Measurements from ENCODE around the gene ZFYVE26.
"Not testable (repeated sequence)": the region's sequence is repeated elsewhere in the genome, so short reads cannot be mapped to it uniquely, and the experiment has no call there.

Gene ZFYVE26

GRCh38 chr14:67725171-67725570 lies 91.2 kb downstream of the ZFYVE26 start:
- DNase-seq (ENCODE audit: low read depth), result no peak
- no peak for TF ChIP-seq POLR2A (IDR thresholded peaks at IDR 0.05; ENCODE audit: extremely low read depth, insufficient read length)
- TF ChIP-seq MYC (IDR thresholded peaks at IDR 0.05; ENCODE audit: low read depth, low read length), result no peak
- TF ChIP-seq, protein P1, sequence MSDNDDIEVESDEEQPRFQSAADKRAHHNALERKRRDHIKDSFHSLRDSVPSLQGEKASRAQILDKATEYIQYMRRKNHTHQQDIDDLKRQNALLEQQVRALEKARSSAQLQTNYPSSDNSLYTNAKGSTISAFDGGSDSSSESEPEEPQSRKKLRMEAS (IDR thresholded peaks at IDR 0.05; ENCODE audit: low read depth, low read length), result no peak
- no peak for TF ChIP-seq CTCF (IDR thresholded peaks at IDR 0.05; ENCODE audit: low read depth, low read length)

GRCh38 chr14:67722293-67722692 lies 94.1 kb downstream of the ZFYVE26 start:
- no peak for DNase-seq (ENCODE audit: low read depth)
- no peak overlapping the region for H3K4me3 ChIP-seq (ENCODE audit: low read depth, low read length)
- TF ChIP-seq MYC (IDR thresholded peaks at IDR 0.05; ENCODE audit: low read depth, low read length), result no peak
- no peak for TF ChIP-seq POLR2A (IDR thresholded peaks at IDR 0.05; ENCODE audit: extremely low read depth, insufficient read length)
- TF ChIP-seq, protein P1 (IDR thresholded peaks at IDR 0.05; ENCODE audit: low read depth, low read length), result no peak
- no peak for TF ChIP-seq CTCF (IDR thresholded peaks at IDR 0.05; ENCODE audit: low read depth, low read length)

More at GRCh38 chr14:67725171-67725570, 91.2 kb downstream of the ZFYVE26 start:
- no peak overlapping the region for H3K4me3 ChIP-seq (ENCODE audit: low read depth, low read length)

GRCh38 chr14:67721875-67722274 lies 94.5 kb downstream of the ZFYVE26 start:
- no peak for DNase-seq (ENCODE audit: low read depth)
- H3K4me3 ChIP-seq (ENCODE audit: low read depth, low read length), result no peak overlapping the region
- TF ChIP-seq MYC (IDR thresholded peaks at IDR 0.05; ENCODE audit: low read depth, low read length) (no peak), CTCF (IDR thresholded peaks at IDR 0.05; ENCODE audit: low read depth, low read length) (no peak), POLR2A (IDR thresholded peaks at IDR 0.05; ENCODE audit: extremely low read depth, insufficient read length) (no peak)
- TF ChIP-seq, protein P1 (IDR thresholded peaks at IDR 0.05; ENCODE audit: low read depth, low read length), result no peak

GRCh38 chr14:67719866-67720265 lies 96.5 kb downstream of the ZFYVE26 start:
- TF ChIP-seq, protein P1 (IDR thresholded peaks at IDR 0.05; ENCODE audit: low read depth, low read length), result no peak
- TF ChIP-seq MYC (IDR thresholded peaks at IDR 0.05; ENCODE audit: low read depth, low read length), result no peak
- TF ChIP-seq CTCF (IDR thresholded peaks at IDR 0.05; ENCODE audit: low read depth, low read length), result no peak
- no peak for TF ChIP-seq POLR2A (IDR thresholded peaks at IDR 0.05; ENCODE audit: extremely low read depth, insufficient read length)
- peak; percentile 15 for DNase-seq (ENCODE audit: low read depth)
- no peak overlapping the region for H3K4me3 ChIP-seq (ENCODE audit: low read depth, low read length)

GRCh38 chr14:67719385-67719784 lies 97.0 kb downstream of the ZFYVE26 start:
- H3K4me3 ChIP-seq (ENCODE audit: low read depth, low read length); DNase-seq (ENCODE audit: low read depth): not testable (repeated sequence)

DNA sequence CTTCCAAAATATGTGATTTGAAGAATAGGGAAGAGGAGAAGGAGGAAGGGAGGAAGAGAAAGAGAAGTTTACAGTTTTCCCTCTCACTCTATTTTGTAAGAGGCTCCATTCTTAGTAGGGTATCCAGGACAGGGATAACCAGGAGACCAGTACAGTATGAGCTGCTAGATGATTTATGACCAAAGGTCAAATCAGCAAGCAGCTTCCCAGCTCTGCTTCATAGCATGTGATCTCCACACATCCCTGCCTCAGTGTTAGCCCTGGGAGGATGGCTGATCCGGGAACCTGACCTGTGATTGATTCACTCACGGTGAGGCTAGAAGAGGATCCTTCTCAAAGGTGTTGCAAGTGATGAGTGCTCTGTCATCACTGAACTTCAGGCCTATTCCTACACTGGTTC lies 98.1 kb downstream of the ZFYVE26 start:
- no peak for DNase-seq (ENCODE audit: low read depth)
- H3K4me3 ChIP-seq (ENCODE audit: low read depth, low read length), result no peak overlapping the region
- TF ChIP-seq MYC (IDR thresholded peaks at IDR 0.05; ENCODE audit: low read depth, low read length) (no peak), POLR2A (IDR thresholded peaks at IDR 0.05; ENCODE audit: extremely low read depth, insufficient read length) (no peak), CTCF (IDR thresholded peaks at IDR 0.05; ENCODE audit: low read depth, low read length) (no peak)
- TF ChIP-seq, protein P1 (IDR thresholded peaks at IDR 0.05; ENCODE audit: low read depth, low read length), result no peak
